Measurements from ENCODE around the gene MED26.

Gene MED26

DNA sequence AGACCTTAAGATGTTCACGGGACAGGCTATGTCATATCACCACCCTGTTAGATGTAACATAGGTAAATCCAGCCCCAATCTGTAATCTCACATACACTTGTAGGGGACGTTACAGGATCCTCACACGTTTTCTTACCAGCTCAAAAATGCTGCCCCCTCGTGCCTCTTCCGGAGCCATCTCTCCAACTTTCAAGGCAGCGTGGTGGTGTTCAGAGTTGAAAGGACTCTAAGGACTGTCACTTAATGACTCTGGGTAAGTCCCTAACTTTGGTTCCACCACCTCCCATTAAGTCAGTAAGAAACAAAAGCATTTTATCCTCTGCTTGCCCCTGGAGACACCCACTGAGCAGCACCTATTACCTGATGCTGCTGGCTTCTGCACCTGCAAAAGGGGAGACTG, 4.4 kb downstream of the MED26 start:
- in situ Hi-C loops (cut with MboI; ENCODE audit: low pct_unique_long_range_greater_than_20kb, low sequenced_read_pairs, unreplicated experiment), result no loop called here
- peak; percentile 36 for DNase-seq (ENCODE audit: low spot score)
- TF ChIP-seq CTCF (IDR thresholded peaks at IDR 0.05; ENCODE audit: extremely low read depth, insufficient read depth, missing control alignments), result no peak

GRCh38 chr19:16623066-16623465, 4.9 kb downstream of the MED26 start:
- DNase-seq (ENCODE audit: low spot score), result no peak
- no peak for TF ChIP-seq CTCF (IDR thresholded peaks at IDR 0.05; ENCODE audit: extremely low read depth, insufficient read depth, missing control alignments)
- in situ Hi-C loops (cut with MboI; ENCODE audit: low pct_unique_long_range_greater_than_20kb, low sequenced_read_pairs, unreplicated experiment), result no loop called here

GRCh38 chr19:16621165-16621800, 6.7 kb downstream of the MED26 start:
- DNase-seq (ENCODE audit: low spot score), result no peak
- in situ Hi-C loops (cut with MboI; ENCODE audit: low pct_unique_long_range_greater_than_20kb, low sequenced_read_pairs, unreplicated experiment), result no loop called here
- no peak for TF ChIP-seq CTCF (IDR thresholded peaks at IDR 0.05; ENCODE audit: extremely low read depth, insufficient read depth, missing control alignments)

DNA sequence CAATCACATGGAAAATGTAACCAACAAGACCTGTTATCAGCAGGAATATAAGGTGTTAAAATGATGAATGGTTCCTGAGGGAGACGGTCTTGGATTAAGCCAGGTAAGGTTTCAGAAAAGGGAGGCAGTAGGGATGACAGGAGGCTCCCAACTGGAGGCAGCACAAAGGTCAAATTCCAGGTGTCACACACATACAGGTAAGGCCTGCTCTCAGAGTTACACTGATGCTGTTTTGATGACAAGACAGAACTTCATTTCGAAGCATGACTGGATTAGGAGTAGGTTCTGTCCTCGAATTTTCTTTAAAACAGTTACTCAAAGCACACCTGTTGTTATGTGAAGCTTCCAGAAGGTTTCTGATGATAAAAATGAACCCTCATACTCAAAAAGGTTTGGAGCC, 7.4 kb downstream of the MED26 start:
- in situ Hi-C loops (cut with MboI; ENCODE audit: low pct_unique_long_range_greater_than_20kb, low sequenced_read_pairs, unreplicated experiment), result no loop called here
- no peak for DNase-seq (ENCODE audit: low spot score)
- no peak for TF ChIP-seq CTCF (IDR thresholded peaks at IDR 0.05; ENCODE audit: extremely low read depth, insufficient read depth, missing control alignments)

DNA sequence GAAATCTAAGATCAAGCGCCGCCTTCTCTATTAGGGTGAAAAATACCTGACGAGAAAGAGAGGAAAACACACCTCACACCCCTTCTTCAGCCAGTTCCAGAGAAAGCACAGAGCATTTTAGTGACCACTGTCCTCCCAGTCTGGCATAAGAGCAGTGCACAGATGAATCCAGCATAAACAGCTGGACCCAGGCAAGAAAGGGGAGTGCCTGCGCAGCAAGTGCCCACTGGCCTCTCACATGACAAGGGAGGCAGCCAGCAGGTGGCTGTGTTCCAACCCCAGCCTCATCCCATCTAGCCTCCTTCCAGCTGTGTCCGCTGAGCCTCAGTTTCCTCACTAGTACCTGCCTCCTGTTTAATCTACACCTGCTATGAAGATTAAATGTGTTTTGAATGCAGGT, 8.0 kb downstream of the MED26 start:
- in situ Hi-C loops (cut with MboI; ENCODE audit: low pct_unique_long_range_greater_than_20kb, low sequenced_read_pairs, unreplicated experiment), result no loop called here
- no peak for DNase-seq (ENCODE audit: low spot score)
- no peak for TF ChIP-seq CTCF (IDR thresholded peaks at IDR 0.05; ENCODE audit: extremely low read depth, insufficient read depth, missing control alignments)

DNA sequence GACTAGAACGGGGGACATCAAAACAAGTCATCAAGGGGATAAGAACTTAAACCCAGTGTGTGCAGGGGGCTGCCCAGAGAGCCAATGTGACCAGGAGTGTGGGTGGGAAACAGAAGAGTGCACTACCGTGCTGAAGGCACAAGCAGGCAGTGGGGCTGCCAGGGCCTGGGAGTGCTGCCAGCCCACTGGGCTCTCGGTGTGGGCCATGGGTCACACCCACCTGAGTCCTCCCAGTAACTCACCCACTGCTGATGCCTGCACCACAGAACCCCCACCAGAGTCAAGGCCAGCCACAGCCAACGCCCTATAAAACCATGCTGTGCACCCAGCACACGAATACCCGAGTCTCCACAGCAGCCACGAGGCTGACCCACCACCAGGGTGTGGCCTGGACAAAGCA, 8.5 kb downstream of the MED26 start:
- DNase-seq (ENCODE audit: low spot score), result no peak
- in situ Hi-C loops (cut with MboI; ENCODE audit: low pct_unique_long_range_greater_than_20kb, low sequenced_read_pairs, unreplicated experiment), result no loop called here
- TF ChIP-seq CTCF (IDR thresholded peaks at IDR 0.05; ENCODE audit: extremely low read depth, insufficient read depth, missing control alignments), result no peak

DNA sequence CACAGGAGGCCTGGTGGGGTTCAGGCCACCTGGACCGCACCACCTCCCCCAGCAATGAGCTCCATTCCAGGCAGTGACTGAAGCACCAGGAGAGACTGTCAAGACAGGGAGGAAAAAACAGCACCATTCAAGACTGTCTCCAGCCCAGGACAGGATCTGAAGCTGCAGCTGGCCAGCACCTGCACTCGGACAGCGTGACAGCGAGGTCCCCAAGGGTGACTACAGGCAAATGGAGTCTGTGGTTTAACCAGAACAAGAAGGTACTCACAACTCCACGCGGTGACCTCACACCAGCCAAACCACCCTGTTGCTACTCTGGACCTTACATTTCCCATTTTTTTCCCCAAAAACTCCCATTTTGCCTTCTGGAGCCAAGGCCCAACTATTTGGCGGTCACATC, 9.8 kb downstream of the MED26 start:
- no peak for TF ChIP-seq CTCF (IDR thresholded peaks at IDR 0.05; ENCODE audit: extremely low read depth, insufficient read depth, missing control alignments)
- in situ Hi-C loops (cut with MboI; ENCODE audit: low pct_unique_long_range_greater_than_20kb, low sequenced_read_pairs, unreplicated experiment), result no loop called here
- DNase-seq (ENCODE audit: low spot score), result no peak
